Liver (tissue), 9 donors: Measurements from ENCODE around the gene TUBA3D. TPM values are rescaled to one million over a fixed set of nuclear protein-coding genes. Genes with fewer than 3 reads are reported as not detected.
"Not testable (repeated sequence)": the region's sequence is repeated elsewhere in the genome, so short reads cannot be mapped to it uniquely, and the experiment has no call there.

ENCODE experiments used
- DNase-seq: peaks from one replicate; pipeline ENCODE4 v3.0.0-alpha.2; 2017; ENCODE audit warnings: low spot score
- H3K27ac ChIP-seq, 2 donors: one replicate each; pipeline ENCODE4 v1.7.0; 2013; ENCODE audit warnings: inconsistent platforms in 2 of 2, low read length in 2 of 2, control low read depth in 1 of 2, low read depth in 1 of 2, mild to moderate bottlenecking in 1 of 2
- H3K27me3 ChIP-seq, 4 donors: one replicate each; pipeline versions ENCODE4 v1.6.1 to v1.7.0; 2013; ENCODE audit warnings: low read length in 3 of 4, inconsistent platforms in 1 of 4, mild to moderate bottlenecking in 1 of 4, moderate library complexity in 1 of 4; ENCODE audit not compliant: control insufficient read depth in 4 of 4, insufficient read depth in 4 of 4
- H3K36me3 ChIP-seq, 4 donors: one replicate each; pipeline versions ENCODE4 v1.6.1 to v1.7.0; 2013; ENCODE audit warnings: low read length in 3 of 4, mild to moderate bottlenecking in 3 of 4, low read depth in 1 of 4, moderate library complexity in 1 of 4; ENCODE audit not compliant: control insufficient read depth in 4 of 4, insufficient read depth in 3 of 4
- H3K4me1 ChIP-seq, 4 donors: one replicate each; pipeline versions ENCODE4 v1.6.1 to v1.7.0; 2013; ENCODE audit warnings: low read length in 3 of 4, mild to moderate bottlenecking in 3 of 4, moderate library complexity in 1 of 4; ENCODE audit not compliant: control insufficient read depth in 4 of 4, insufficient read depth in 4 of 4
- H3K4me3 ChIP-seq, 3 donors: one replicate each; pipeline versions ENCODE4 v1.6.1 to v1.7.0; 2013; ENCODE audit warnings: low read length in 3 of 3, control low read depth in 1 of 3, low read depth in 1 of 3, mild to moderate bottlenecking in 1 of 3
- H3K9ac ChIP-seq, 2 donors: one replicate each; pipeline ENCODE4 v1.7.0; 2013; ENCODE audit warnings: low read length in 2 of 2, mild to moderate bottlenecking in 2 of 2, moderate library complexity in 2 of 2, control low read depth in 1 of 2, low read depth in 1 of 2
- H3K9me3 ChIP-seq, 4 donors: one replicate each; pipeline versions ENCODE4 v1.6.1 to v1.7.0; 2013; ENCODE audit warnings: low read length in 3 of 4; ENCODE audit not compliant: control insufficient read depth in 4 of 4
- EGR1 ChIP-seq, 2 donors: IDR thresholded peaks; 2 replicates each; pipeline ENCODE4 v1.6.1; 2016 to 2018; ENCODE audit warnings: antibody characterized with exemption in 2 of 2, low read depth in 2 of 2
- FOXA1 ChIP-seq: IDR thresholded peaks from 2 replicates; pipeline ENCODE4 v1.6.1; 2016; ENCODE audit warnings: antibody characterized with exemption
- FOXA2 ChIP-seq: IDR thresholded peaks from 2 replicates; pipeline ENCODE4 v1.6.1; 2016; ENCODE audit warnings: antibody characterized with exemption
- HNF4G ChIP-seq: IDR thresholded peaks from 2 replicates; pipeline ENCODE4 v1.6.1; 2016; ENCODE audit warnings: antibody characterized with exemption
- JUND ChIP-seq, 2 donors: IDR thresholded peaks; 2 replicates each; pipeline ENCODE4 v1.6.1; 2016; ENCODE audit warnings: antibody characterized with exemption in 2 of 2
- NR2F2 ChIP-seq: IDR thresholded peaks from 2 replicates; pipeline ENCODE4 v1.6.1; 2016; ENCODE audit warnings: antibody characterized with exemption
- RAD21 ChIP-seq, 2 donors: IDR thresholded peaks; 2 replicates each; pipeline ENCODE4 v1.6.1; 2016; ENCODE audit warnings: antibody characterized with exemption in 2 of 2, mild to moderate bottlenecking in 2 of 2
- RXRA ChIP-seq, 2 donors: IDR thresholded peaks; 2 replicates each; pipeline ENCODE4 v1.6.1; 2017 to 2018; ENCODE audit warnings: antibody characterized with exemption in 2 of 2, mild to moderate bottlenecking in 1 of 2
- SP1 ChIP-seq: IDR thresholded peaks from 2 replicates; pipeline ENCODE4 v1.6.1; 2018; ENCODE audit warnings: antibody characterized with exemption, mild to moderate bottlenecking
- TAF1 ChIP-seq: conservative IDR thresholded peaks from 2 replicates; pipeline ENCODE4 v1.6.1; 2016; ENCODE audit warnings: antibody characterized with exemption, mild to moderate bottlenecking
- YY1 ChIP-seq: IDR thresholded peaks from 2 replicates; pipeline ENCODE4 v1.6.1; 2016; ENCODE audit warnings: antibody characterized with exemption, mild to moderate bottlenecking
- WGBS: extraction: QIAGEN DNeasy Blood & Tissue Kit; methylation state at CpG from one replicate; pipeline ENCODE4 v1.1.7; 2013; 5-methylcytosine and 5-hydroxymethylcytosine counted together
- polyA plus RNA-seq, 2 donors: library from polyadenylated mRNA; stranded (reverse) in 1 of 2; unstranded in 1 of 2; fragments of 200-250 nt in 1 of 2; fragments of >200 nt in 1 of 2; fragmentation: Nextera tagmentation in 1 of 2; extraction: Ambion mirVana in 1 of 2; gene quantifications; one replicate each; pipeline versions ENCODE4 v1.2.1 to v1.2.3, GENCODE V29; 2013 to 2015
- total RNA-seq, 2 donors: library from RNA; depleted of rRNA; stranded (reverse); fragments of >200 nt; gene quantifications; one replicate each; pipeline ENCODE4 v1.2.3, GENCODE V29; 2014
- TF ChIP-seq, protein P1 (sequence below): IDR thresholded peaks from 2 replicates; pipeline ENCODE4 v1.6.1; 2016; ENCODE audit warnings: antibody characterized with exemption, mild to moderate bottlenecking
- TF ChIP-seq, protein P2 (sequence below): IDR thresholded peaks from 2 replicates; pipeline ENCODE4 v1.6.1; 2016; ENCODE audit warnings: antibody characterized with exemption
- donor health status: healthy.
- donor health status: healthy.
- donor health status: healthy.
- donor health status: healthy.
- donor health status: healthy.

Gene TUBA3D
- total and polyA plus RNA-seq, 4 donors, result 0.08 to 0.15 (median 0.13) TPM

DNA sequence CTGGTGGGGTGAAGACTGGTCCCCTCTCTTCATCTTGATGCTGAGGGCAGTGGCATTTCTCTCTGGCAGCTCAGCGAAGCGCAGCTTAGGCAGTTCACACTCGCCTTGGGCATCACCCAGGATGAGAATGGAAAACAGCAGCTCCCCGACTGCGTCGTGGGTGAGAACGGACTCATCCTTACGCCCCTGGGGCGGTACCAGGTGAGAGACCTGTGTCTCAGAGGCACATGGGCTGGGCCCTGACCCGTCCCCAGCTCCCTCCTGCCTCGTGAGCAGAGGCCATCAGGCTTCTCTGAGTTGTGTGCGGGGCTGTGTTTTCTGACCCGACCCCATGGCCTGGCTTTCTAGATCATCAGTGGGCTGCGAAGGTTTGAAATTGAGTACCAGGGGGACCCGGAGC, 43.5 kb downstream of the TUBA3D start (continued):
- TF ChIP-seq, protein P1, sequence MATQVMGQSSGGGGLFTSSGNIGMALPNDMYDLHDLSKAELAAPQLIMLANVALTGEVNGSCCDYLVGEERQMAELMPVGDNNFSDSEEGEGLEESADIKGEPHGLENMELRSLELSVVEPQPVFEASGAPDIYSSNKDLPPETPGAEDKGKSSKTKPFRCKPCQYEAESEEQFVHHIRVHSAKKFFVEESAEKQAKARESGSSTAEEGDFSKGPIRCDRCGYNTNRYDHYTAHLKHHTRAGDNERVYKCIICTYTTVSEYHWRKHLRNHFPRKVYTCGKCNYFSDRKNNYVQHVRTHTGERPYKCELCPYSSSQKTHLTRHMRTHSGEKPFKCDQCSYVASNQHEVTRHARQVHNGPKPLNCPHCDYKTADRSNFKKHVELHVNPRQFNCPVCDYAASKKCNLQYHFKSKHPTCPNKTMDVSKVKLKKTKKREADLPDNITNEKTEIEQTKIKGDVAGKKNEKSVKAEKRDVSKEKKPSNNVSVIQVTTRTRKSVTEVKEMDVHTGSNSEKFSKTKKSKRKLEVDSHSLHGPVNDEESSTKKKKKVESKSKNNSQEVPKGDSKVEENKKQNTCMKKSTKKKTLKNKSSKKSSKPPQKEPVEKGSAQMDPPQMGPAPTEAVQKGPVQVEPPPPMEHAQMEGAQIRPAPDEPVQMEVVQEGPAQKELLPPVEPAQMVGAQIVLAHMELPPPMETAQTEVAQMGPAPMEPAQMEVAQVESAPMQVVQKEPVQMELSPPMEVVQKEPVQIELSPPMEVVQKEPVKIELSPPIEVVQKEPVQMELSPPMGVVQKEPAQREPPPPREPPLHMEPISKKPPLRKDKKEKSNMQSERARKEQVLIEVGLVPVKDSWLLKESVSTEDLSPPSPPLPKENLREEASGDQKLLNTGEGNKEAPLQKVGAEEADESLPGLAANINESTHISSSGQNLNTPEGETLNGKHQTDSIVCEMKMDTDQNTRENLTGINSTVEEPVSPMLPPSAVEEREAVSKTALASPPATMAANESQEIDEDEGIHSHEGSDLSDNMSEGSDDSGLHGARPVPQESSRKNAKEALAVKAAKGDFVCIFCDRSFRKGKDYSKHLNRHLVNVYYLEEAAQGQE, result no peak
- TF ChIP-seq RAD21 (IDR thresholded peaks at IDR 0.05), result no peak
- TF ChIP-seq FOXA2, result no peak
- no peak for TF ChIP-seq FOXA1
- no peak for TF ChIP-seq RXRA (IDR thresholded peaks at IDR 0.05)
- TF ChIP-seq SP1, result no peak

DNA sequence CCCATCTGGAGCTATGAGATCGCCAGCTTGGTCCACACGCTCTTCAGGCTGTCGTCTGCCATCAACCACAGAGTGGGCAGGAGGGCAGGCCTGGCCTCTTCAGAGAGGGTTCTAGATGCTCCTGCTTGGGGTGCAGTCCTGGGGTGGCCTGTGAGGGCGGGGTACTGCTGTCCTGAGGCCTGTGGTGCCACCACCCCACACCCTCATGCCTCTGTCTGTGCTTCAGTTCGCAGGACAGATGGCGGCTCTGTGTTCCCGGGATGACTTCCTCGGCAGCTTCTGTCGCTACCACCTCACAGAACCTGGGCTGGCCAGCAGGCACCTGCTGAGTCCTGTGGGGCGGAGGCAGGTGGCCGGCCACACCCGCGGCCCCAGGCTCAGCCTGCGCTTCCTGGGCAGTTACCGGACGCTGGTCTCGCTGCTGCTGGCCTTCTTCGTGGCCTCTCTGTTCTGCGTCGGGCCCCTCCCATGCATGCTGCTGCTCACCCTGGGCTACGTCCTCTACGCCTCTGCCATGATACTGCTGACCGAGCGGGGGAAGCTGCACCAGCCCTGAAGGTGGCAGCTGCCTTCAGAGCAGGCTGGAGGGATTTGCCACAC, 44.1 kb downstream of the TUBA3D start:
- not testable (repeated sequence) for H3K4me3 ChIP-seq, H3K27me3 ChIP-seq, H3K9ac ChIP-seq, H3K4me1 ChIP-seq, H3K27ac ChIP-seq, DNase-seq, H3K9me3 ChIP-seq
- peaks cover 0 to 23% (median 1%) of the 10 kb centered on the region in 4 donors for H3K36me3 ChIP-seq
- 92% methylated on average over 24 of the region's 24 CpGs for WGBS

DNA sequence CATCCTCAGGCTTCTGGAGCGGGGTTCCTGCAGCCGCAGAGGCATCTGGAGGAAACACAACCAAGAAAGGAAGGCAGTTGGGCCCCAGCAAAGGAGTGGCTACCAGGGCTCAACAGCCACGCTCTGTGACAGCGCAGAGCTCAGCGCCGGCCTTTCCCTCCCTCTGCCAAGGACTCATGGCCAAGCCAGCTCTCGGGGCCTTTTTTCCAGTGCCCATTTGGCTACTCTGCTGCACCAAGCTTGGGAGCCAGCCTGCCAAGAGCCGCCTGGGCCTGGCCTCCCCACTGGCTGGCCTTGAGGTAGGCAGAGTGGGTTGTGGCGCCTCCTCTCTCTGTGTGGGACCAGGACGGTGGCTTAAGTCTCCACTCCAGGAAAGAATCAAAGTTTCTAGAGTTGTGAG, 44.6 kb downstream of the TUBA3D start:
- Histone ChIP-seq H3K27me3 (no peaks in the 10 kb centered on the region), H3K9me3 (no peaks in the 10 kb centered on the region), H3K4me3 (no peak overlapping the region), H3K4me1 (no peaks in the 10 kb centered on the region), H3K9ac (no peak overlapping the region), H3K36me3 (peaks cover 0 to 23% (median 1%) of the 10 kb centered on the region in 4 donors), H3K27ac (no peak overlapping the region)
- 95% methylated on average over 10 of the region's 10 CpGs for WGBS
- TF ChIP-seq NR2F2 (no peak), HNF4G (no peak), RXRA (IDR thresholded peaks at IDR 0.05) (no peak), TAF1 (no peak), FOXA2 (no peak), SP1 (no peak), YY1 (no peak), JUND (IDR thresholded peaks at IDR 0.05) (no peak), EGR1 (IDR thresholded peaks at IDR 0.05; ENCODE audit: low read depth in 2 of 2) (no peak)
- TF ChIP-seq, protein P2, sequence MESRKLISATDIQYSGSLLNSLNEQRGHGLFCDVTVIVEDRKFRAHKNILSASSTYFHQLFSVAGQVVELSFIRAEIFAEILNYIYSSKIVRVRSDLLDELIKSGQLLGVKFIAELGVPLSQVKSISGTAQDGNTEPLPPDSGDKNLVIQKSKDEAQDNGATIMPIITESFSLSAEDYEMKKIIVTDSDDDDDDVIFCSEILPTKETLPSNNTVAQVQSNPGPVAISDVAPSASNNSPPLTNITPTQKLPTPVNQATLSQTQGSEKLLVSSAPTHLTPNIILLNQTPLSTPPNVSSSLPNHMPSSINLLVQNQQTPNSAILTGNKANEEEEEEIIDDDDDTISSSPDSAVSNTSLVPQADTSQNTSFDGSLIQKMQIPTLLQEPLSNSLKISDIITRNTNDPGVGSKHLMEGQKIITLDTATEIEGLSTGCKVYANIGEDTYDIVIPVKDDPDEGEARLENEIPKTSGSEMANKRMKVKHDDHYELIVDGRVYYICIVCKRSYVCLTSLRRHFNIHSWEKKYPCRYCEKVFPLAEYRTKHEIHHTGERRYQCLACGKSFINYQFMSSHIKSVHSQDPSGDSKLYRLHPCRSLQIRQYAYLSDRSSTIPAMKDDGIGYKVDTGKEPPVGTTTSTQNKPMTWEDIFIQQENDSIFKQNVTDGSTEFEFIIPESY, result no peak
- DNase-seq, result no peak

DNA sequence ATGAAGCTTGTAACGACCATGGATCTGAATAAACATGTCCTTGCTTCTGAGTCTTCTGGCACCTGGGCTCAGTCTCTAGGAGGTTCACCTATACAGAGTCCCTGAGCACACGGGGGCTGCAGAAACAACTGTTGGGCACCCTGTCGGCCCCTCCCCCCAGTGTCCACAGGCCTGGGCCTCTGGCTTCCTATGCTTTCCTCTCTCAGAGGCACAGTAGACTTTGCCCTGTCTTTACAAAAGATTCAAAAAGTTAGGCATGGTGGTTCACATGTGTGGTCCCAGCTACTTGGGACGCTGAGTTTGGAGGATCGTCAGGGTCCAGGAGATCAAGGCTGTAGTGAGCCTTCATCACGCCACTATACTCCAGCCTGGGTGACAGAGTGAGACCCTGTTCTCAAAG, 45.6 kb downstream of the TUBA3D start:
- 78% methylated on average over 6 of the region's 6 CpGs for WGBS

More for the DNA sequence above, 45.6 kb downstream of the TUBA3D start:
- H3K9me3 ChIP-seq, H3K27ac ChIP-seq, DNase-seq, H3K27me3 ChIP-seq, H3K9ac ChIP-seq, H3K4me1 ChIP-seq, H3K4me3 ChIP-seq: not testable (repeated sequence)
- peaks cover 0 to 23% (median 1%) of the 10 kb centered on the region in 4 donors for H3K36me3 ChIP-seq
